ENCODE results near the gene CSAG1.
"Not testable (repeated sequence)": the region's sequence is repeated elsewhere in the genome, so short reads cannot be mapped to it uniquely, and the experiment has no call there.

CSAG1 gene

GRCh38 chrX:152709173-152709572 is 24.3 kb downstream of the CSAG1 start, which contains the start of gene CSAG2:
Gene CSAG2 (minus strand): TSS chrX:152709273. CDS start chrX:152709112, 161 bp downstream.
- in situ Hi-C loops (cut with HindIII; ENCODE audit: low pct_ligation_motif_present, low pct_unique_long_range_greater_than_20kb, low sequenced_read_pairs), result not testable (repeated sequence)

GRCh38 chrX:152706500-152706899 is 27.0 kb downstream of the CSAG1 start:
- DNase-seq; in situ Hi-C loops (cut with HindIII; ENCODE audit: low pct_ligation_motif_present, low pct_unique_long_range_greater_than_20kb, low sequenced_read_pairs): not testable (repeated sequence)

More at GRCh38 chrX:152709173-152709572, 24.3 kb downstream of the CSAG1 start, which contains the start of gene CSAG2:
- DNase-seq, result not testable (repeated sequence)

DNA sequence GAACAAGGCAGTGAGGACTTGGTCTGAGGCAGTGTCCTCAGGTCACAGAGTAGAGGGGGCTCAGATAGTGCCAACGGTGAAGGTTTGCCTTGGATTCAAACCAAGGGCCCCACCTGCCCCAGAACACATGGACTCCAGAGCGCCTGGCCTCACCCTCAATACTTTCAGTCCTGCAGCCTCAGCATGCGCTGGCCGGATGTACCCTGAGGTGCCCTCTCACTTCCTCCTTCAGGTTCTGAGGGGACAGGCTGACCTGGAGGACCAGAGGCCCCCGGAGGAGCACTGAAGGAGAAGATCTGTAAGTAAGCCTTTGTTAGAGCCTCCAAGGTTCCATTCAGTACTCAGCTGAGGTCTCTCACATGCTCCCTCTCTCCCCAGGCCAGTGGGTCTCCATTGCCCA is 33.1 kb downstream of the CSAG1 start:
- DNase-seq; in situ Hi-C loops (cut with HindIII; ENCODE audit: low pct_ligation_motif_present, low pct_unique_long_range_greater_than_20kb, low sequenced_read_pairs): not testable (repeated sequence)

DNA sequence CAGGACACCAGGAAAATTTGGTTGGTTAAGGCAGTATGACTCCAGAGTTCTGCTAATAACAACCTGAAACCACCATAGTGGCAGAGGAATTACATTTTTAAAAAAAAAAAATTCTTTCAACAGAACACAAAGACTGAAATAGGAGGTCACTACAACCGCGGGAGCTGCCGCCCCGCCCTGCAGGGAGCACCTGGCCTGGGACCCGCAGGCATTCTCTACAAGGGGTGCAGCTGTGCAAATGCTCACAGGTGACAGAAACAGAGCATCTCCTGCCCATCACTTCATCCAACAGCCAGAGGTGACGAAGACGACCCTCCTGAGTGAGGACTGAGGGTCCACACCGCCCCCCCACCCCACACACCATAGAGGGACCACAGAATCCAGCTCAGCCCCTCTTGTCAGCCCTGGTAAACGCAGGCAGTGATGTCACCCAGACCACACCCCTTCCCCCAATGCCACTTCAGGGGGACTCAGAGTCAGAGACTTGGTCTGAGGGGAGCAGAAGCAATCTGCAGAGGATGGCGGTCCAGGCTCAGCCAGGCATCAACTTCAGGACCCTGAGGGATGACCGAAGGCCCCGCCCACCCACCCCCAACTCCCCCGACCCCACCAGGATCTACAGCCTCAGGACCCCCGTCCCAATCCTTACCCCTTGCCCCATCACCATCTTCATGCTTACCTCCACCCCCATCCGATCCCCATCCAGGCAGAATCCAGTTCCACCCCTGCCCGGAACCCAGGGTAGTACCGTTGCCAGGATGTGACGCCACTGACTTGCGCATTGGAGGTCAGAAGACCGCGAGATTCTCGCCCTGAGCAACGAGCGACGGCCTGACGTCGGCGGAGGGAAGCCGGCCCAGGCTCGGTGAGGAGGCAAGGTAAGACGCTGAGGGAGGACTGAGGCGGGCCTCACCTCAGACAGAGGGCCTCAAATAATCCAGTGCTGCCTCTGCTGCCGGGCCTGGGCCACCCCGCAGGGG is 35.3 kb downstream of the CSAG1 start, which contains the start of gene MAGEA3:
Gene MAGEA3 (plus strand): TSS at position 843 of the 980 bp plus-strand sequence. CDS start 2,039 bp downstream, outside the sequence.
- DNase-seq; in situ Hi-C loops (cut with HindIII; ENCODE audit: low pct_ligation_motif_present, low pct_unique_long_range_greater_than_20kb, low sequenced_read_pairs): not testable (repeated sequence)

DNA sequence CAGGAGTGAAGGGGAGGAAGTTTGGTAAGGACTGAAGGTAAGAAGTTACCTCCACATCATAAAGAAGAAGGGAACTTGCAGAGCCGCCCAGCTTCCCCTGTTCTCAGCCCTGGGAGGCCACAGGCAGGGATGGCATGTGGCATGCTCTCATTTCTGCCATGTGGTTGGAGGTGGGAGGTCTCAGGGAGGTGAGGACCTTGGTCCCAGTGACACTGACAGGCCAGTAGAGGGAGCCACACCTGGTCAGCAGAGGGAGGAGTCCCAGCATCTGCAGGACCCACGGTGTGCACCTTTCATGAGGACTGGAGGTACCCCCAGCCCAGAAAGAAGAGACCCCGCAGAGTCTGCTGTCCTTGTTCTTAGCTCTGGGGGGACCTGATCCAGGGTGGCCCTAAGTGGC is 52.5 kb downstream of the CSAG1 start:
- in situ Hi-C loops (cut with HindIII; ENCODE audit: low pct_ligation_motif_present, low pct_unique_long_range_greater_than_20kb, low sequenced_read_pairs); DNase-seq: not testable (repeated sequence)
